Epithelial cell of esophagus (primary cell): ENCODE data around the gene BCL2.
A peak's percentile ranks its signal among the peaks of the same experiment; 100 is the strongest.

Experiments
- DNase-seq: peaks from one replicate; pipeline ENCODE4 v3.0.0; 2010; ENCODE audit warnings: low read depth
- H3K4me3 ChIP-seq: 2 replicates; pipeline ENCODE4 v1.5.1; 2011; ENCODE audit warnings: mild to moderate bottlenecking, low read length, control low read depth
- TF ChIP-seq, protein P1 (sequence below): IDR thresholded peaks from 2 replicates; pipeline ENCODE4 v1.5.1; 2011; ENCODE audit warnings: low read depth, mild to moderate bottlenecking, low read length, control low read depth, inconsistent platforms; ENCODE audit not compliant: insufficient read depth; ENCODE audit errors: missing control alignments

BCL2 gene

DNA sequence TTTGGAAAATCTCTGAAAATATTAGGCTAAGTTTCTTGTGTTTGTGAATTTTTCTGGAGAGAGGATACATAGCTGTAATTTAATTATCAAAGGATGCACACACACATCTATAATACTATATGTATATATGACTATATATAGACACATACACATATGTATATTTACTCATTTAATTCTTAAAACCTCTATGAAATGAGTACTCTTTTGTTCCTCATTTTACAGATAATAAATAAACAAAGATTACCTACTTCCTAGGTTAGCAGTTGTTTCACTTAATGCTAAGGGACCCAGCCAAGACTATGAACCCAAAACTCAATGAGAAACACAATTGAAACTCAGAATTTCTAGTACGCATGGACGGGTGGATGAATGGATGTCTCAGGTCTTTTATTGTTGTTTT is 145.6 kb downstream of the BCL2 start:
- DNase-seq: no peak
- TF ChIP-seq, protein P1, sequence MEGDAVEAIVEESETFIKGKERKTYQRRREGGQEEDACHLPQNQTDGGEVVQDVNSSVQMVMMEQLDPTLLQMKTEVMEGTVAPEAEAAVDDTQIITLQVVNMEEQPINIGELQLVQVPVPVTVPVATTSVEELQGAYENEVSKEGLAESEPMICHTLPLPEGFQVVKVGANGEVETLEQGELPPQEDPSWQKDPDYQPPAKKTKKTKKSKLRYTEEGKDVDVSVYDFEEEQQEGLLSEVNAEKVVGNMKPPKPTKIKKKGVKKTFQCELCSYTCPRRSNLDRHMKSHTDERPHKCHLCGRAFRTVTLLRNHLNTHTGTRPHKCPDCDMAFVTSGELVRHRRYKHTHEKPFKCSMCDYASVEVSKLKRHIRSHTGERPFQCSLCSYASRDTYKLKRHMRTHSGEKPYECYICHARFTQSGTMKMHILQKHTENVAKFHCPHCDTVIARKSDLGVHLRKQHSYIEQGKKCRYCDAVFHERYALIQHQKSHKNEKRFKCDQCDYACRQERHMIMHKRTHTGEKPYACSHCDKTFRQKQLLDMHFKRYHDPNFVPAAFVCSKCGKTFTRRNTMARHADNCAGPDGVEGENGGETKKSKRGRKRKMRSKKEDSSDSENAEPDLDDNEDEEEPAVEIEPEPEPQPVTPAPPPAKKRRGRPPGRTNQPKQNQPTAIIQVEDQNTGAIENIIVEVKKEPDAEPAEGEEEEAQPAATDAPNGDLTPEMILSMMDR: no peak
- H3K4me3 ChIP-seq: no peak overlapping the region

DNA sequence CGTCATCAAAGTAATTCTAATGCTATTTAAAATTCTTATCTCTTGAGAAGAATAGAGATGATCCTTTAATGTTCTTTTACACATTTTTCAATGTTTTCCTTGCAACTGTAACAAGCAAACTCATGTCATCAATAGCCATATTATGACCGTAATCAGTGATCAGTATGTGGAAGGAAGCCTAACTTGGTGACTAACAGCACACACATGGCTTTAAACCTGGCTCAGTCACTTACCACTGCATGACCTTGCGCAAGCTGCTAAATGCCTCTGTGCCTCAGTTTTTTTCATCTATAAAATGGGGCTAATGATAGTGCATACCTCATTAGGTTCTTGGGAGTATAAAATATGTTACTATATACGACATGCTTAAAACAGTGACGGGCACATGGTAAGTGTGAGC is 149.7 kb downstream of the BCL2 start:
- no peak for DNase-seq
- no peak overlapping the region for H3K4me3 ChIP-seq
- TF ChIP-seq, protein P1: no peak

DNA sequence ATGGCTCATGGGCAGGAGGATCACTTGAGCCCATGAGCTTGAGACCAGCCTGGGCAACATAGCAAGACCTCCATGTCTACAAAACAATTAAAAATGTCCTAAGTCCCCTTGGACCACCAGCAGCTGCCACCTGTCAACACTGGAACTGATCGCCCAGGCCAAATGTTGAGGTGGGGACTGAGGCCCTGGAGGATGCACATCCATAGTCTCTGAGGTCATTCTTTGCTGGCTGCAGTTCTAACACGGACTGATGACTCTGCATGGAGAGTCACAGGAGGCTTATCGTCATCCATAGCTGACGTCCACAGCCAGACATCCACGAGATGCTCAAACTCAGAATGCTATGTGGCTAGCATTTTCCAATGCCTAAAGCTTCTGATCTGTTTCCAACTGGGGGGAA is 151.3 kb downstream of the BCL2 start:
- no peak overlapping the region for H3K4me3 ChIP-seq
- TF ChIP-seq, protein P1: no peak
- no peak for DNase-seq

DNA sequence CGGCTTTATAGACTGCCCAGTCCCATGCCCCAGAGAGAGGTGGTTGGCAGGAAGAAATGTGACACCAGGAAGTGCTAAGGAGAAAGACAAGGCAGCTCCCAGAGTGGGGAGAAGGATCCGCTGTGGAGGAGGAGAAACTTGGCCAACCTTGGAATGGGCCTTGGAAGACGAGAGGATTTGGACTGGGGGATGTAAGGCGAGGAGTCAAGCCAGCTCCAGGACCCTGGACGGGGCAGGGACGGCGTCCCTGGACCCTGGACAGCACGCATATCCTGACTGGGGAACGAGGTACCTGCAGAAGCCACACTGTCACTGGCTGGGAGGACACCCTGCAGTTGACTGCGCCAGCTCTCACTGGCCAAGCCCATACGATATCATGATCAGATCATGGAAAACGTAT is 153.4 kb downstream of the BCL2 start:
- TF ChIP-seq, protein P1: no peak
- H3K4me3 ChIP-seq: no peak overlapping the region
- no peak for DNase-seq

DNA sequence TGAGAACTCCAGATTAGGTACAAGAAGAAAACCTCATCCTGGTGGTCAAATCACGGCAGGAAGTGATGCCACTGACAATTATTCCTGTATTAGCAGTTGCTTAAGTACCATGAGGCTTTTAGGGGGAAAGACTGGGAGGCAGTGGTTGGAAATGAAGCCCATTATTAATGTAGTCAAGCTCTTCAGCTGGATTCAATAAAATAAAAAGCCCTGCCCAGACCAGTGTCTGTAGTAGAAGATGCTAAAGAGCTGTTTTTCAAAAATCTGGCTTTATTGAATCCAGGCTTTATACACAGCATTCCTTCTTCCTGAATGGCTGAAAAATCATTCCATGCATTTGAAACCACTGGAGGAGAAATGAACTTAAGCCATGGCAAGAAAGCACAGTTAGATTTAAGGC is 155.2 kb downstream of the BCL2 start:
- TF ChIP-seq, protein P1: no peak
- H3K4me3 ChIP-seq: no peak overlapping the region
- no peak for DNase-seq

DNA sequence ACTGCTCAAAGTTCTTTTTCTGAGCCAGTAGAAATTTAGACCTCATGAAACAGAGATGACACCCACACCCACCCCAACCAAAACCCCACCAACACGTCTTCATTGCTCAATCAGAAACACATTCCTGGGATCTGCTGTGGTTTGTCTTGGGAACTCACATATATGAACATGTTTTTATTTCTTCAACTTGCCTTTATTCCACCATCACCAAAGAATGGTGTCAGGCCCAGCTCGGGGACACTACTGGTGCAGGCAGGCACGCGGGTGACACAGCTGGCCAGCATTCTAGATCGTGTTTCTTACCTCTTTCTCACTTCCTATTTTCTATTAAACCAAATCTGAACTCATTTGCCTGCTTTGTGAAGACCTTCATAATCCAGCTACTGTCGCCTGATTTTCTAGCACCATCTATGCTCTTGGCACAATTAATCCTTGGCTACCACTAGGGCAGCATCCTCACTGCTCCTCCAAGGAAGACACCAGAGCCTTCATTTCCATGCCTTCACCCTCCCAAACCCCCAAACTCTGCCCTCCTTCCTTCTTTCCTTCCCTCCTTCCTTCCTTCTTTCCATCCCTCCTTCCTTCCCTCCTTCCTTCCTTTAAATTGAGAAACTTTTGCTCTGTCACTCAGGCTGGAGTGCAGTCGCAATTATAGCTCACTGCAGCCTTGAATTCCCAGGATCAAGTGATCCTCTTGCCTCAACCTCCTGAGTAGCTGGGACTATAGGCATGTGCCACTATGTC is 157.1 kb downstream of the BCL2 start:
- no peak overlapping the region for H3K4me3 ChIP-seq
- peak; percentile 20 for DNase-seq
- TF ChIP-seq, protein P1: no peak

DNA sequence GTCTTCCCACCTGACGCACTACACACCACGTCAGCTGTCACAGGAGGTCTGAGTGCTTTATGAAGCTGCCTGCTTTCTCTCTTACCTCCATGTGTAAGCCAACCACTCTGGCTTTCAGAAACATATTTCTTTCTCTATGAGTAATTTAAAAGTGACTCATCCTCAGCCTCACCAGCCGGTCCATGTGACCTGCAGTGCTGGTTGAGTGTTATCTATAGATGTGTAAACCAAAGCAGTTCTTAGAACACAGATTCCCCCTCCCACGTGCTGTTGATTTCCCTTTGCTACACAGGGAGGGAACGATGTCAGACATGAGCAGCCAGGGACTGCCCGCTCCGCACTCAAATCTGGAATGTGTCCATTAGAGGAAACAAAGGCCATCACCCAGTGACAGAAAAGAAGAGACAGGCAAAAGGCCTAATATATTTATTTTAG is 157.8 kb downstream of the BCL2 start:
- no peak overlapping the region for H3K4me3 ChIP-seq
- peak; percentile 92 for DNase-seq
- TF ChIP-seq, protein P1: no peak
